ENCODE data around the gene SP6.

- TF ChIP-seq CTCF (conservative IDR thresholded peaks at IDR 0.05) = no peak
- no peak for TF ChIP-seq ZFX (IDR thresholded peaks at IDR 0.05)
Observed at GRCh38 chr17:47812146-47812920, 38.6 kb downstream of the SP6 start.
